Lower leg skin (tissue), 3 donors: Measurements from ENCODE around the gene CYP4F12.

ENCODE experiments used
- CTCF ChIP-seq, 3 donors: fragments of 450-650 bp; IDR thresholded peaks; one replicate each; pipeline ENCODE4 v1.5.1; 2016; ENCODE audit warnings: antibody characterized with exemption in 3 of 3, mild to moderate bottlenecking in 3 of 3, moderate library complexity in 2 of 3
- POLR2A ChIP-seq, 2 donors: fragments of 450-650 bp; IDR thresholded peaks; one replicate each; pipeline ENCODE4 v1.6.1; 2016 to 2017; ENCODE audit warnings: antibody characterized with exemption in 2 of 2, mild to moderate bottlenecking in 1 of 2, moderate library complexity in 1 of 2

GRCh38 chr19:15634105-15634504 lies 38.8 kb upstream of the CYP4F12 start:
- no peak for TF ChIP-seq CTCF (IDR thresholded peaks at IDR 0.05)
- TF ChIP-seq POLR2A (IDR thresholded peaks at IDR 0.05) = no peak
